ENCODE data around the gene KLF16.
A peak's percentile ranks its signal among the peaks of the same experiment; 100 is the strongest.

The KLF16 gene

GRCh38 chr19:1827566-1828278, 35.7 kb downstream of the KLF16 start:
- ATAC-seq (replicated peaks) (no peak), DNase-seq (no peak)
- peaks cover 25 to 31% of the 10 kb centered on the region in 2 donors for H3K36me3 Mint-ChIP-seq
- H3K4me1 Mint-ChIP-seq: peaks cover 8 to 17% of the 10 kb centered on the region in 2 donors
- H3K27ac Mint-ChIP-seq: no peak overlapping the region
- no peaks in the 10 kb centered on the region for H3K27me3 Mint-ChIP-seq
- H3K9me3 Mint-ChIP-seq: no peaks in the 10 kb centered on the region
- H3K4me3 Mint-ChIP-seq: no peak overlapping the region

- ATAC-seq (replicated peaks) (no peak), DNase-seq (no peak)
- H3K4me3 Mint-ChIP-seq: no peak overlapping the region
- peaks cover 6 to 13% of the 10 kb centered on the region in 2 donors for H3K4me1 Mint-ChIP-seq
- no peaks in the 10 kb centered on the region for H3K27me3 Mint-ChIP-seq
- H3K9me3 Mint-ChIP-seq: no peaks in the 10 kb centered on the region
- no peak overlapping the region for H3K27ac Mint-ChIP-seq
- peaks cover 29 to 39% of the 10 kb centered on the region in 2 donors for H3K36me3 Mint-ChIP-seq
Measured at GRCh38 chr19:1826557-1827521, 36.5 kb downstream of the KLF16 start.

GRCh38 chr19:1825909-1826556, 37.3 kb downstream of the KLF16 start:
- Mint-ChIP-seq H3K4me3 (no peak overlapping the region), H3K9me3 (no peaks in the 10 kb centered on the region), H3K27me3 (no peaks in the 10 kb centered on the region), H3K4me1 (peaks cover 5 to 11% of the 10 kb centered on the region in 2 donors), H3K27ac (peak overlapping the region; percentile 42), H3K36me3 (peaks cover 31 to 41% of the 10 kb centered on the region in 2 donors)
- peak; percentile 89 to 94 for ATAC-seq (replicated peaks)
- DNase-seq: peak; percentile 59

- peaks cover 36 to 42% of the 10 kb centered on the region in 2 donors for H3K36me3 Mint-ChIP-seq
- H3K4me3 Mint-ChIP-seq: no peak overlapping the region
- no peak overlapping the region for H3K27ac Mint-ChIP-seq
- no peaks in the 10 kb centered on the region for H3K9me3 Mint-ChIP-seq
- peaks cover 8 to 11% of the 10 kb centered on the region in 2 donors for H3K4me1 Mint-ChIP-seq
- H3K27me3 Mint-ChIP-seq: no peaks in the 10 kb centered on the region
- ATAC-seq (replicated peaks): no peak
- DNase-seq: no peak
Measured at GRCh38 chr19:1824252-1824622, 39.1 kb downstream of the KLF16 start.

GRCh38 chr19:1823539-1824251, 39.7 kb downstream of the KLF16 start:
- ATAC-seq (replicated peaks): no peak
- no peaks in the 10 kb centered on the region for H3K27me3 Mint-ChIP-seq
- peaks cover 8 to 11% of the 10 kb centered on the region in 2 donors for H3K4me1 Mint-ChIP-seq
- H3K4me3 Mint-ChIP-seq: no peak overlapping the region
- H3K9me3 Mint-ChIP-seq: no peaks in the 10 kb centered on the region
- no peak for DNase-seq
- peaks cover 33 to 39% of the 10 kb centered on the region in 2 donors for H3K36me3 Mint-ChIP-seq
- H3K27ac Mint-ChIP-seq: no peak overlapping the region

GRCh38 chr19:1823020-1823419, 40.4 kb downstream of the KLF16 start:
- Mint-ChIP-seq H3K4me1 (peaks cover 8 to 11% of the 10 kb centered on the region in 2 donors), H3K27ac (no peak overlapping the region), H3K9me3 (no peaks in the 10 kb centered on the region), H3K27me3 (no peaks in the 10 kb centered on the region), H3K36me3 (peaks cover 29 to 37% of the 10 kb centered on the region in 2 donors), H3K4me3 (no peak overlapping the region)
- ATAC-seq (replicated peaks) (no peak), DNase-seq (no peak)

GRCh38 chr19:1822210-1822609, 41.2 kb downstream of the KLF16 start:
- Mint-ChIP-seq H3K9me3 (no peaks in the 10 kb centered on the region), H3K4me3 (no peak overlapping the region), H3K27me3 (no peaks in the 10 kb centered on the region), H3K4me1 (peaks cover 8 to 11% of the 10 kb centered on the region in 2 donors), H3K36me3 (peaks cover 29 to 38% of the 10 kb centered on the region in 2 donors), H3K27ac (no peak overlapping the region)
- ATAC-seq (replicated peaks) (no peak), DNase-seq (no peak)

GRCh38 chr19:1819341-1820255, 43.8 kb downstream of the KLF16 start:
- H3K9me3 Mint-ChIP-seq: no peaks in the 10 kb centered on the region
- no peak for DNase-seq
- peaks cover 36 to 42% of the 10 kb centered on the region in 2 donors for H3K36me3 Mint-ChIP-seq
- H3K27me3 Mint-ChIP-seq: no peaks in the 10 kb centered on the region
- H3K4me3 Mint-ChIP-seq: no peak overlapping the region
- peaks cover 0 to 3% of the 10 kb centered on the region in 2 donors for H3K4me1 Mint-ChIP-seq
- H3K27ac Mint-ChIP-seq: no peak overlapping the region
- ATAC-seq (replicated peaks): no peak

GRCh38 chr19:1818549-1819195, 44.7 kb downstream of the KLF16 start:
- peaks cover 2 to 5% of the 10 kb centered on the region in 2 donors for H3K4me1 Mint-ChIP-seq
- ATAC-seq (replicated peaks) (no peak), DNase-seq (no peak)
- no peak overlapping the region for H3K27ac Mint-ChIP-seq
- peaks cover 35 to 36% of the 10 kb centered on the region in 2 donors for H3K36me3 Mint-ChIP-seq
- no peaks in the 10 kb centered on the region for H3K27me3 Mint-ChIP-seq
- no peak overlapping the region for H3K4me3 Mint-ChIP-seq
- H3K9me3 Mint-ChIP-seq: no peaks in the 10 kb centered on the region

- no peaks in the 10 kb centered on the region for H3K9me3 Mint-ChIP-seq
- no peak for DNase-seq
- H3K4me1 Mint-ChIP-seq: peaks cover 12 to 13% of the 10 kb centered on the region in 2 donors
- H3K36me3 Mint-ChIP-seq: peaks cover 32 to 35% of the 10 kb centered on the region in 2 donors
- H3K4me3 Mint-ChIP-seq: no peak overlapping the region
- no peaks in the 10 kb centered on the region for H3K27me3 Mint-ChIP-seq
- ATAC-seq (replicated peaks): no peak
- H3K27ac Mint-ChIP-seq: no peak overlapping the region
Measured at GRCh38 chr19:1817553-1818179, 45.7 kb downstream of the KLF16 start.

GRCh38 chr19:1816530-1817298, 46.7 kb downstream of the KLF16 start:
- no peak overlapping the region for H3K27ac Mint-ChIP-seq
- no peaks in the 10 kb centered on the region for H3K9me3 Mint-ChIP-seq
- DNase-seq (no peak), ATAC-seq (replicated peaks) (no peak)
- H3K36me3 Mint-ChIP-seq: peaks cover 24 to 27% of the 10 kb centered on the region in 2 donors
- H3K4me3 Mint-ChIP-seq: no peak overlapping the region
- H3K4me1 Mint-ChIP-seq: peaks cover 17 to 18% of the 10 kb centered on the region in 2 donors
- H3K27me3 Mint-ChIP-seq: no peaks in the 10 kb centered on the region
